ENCODE results near the gene MAP3K15.

The MAP3K15 gene, protein sequence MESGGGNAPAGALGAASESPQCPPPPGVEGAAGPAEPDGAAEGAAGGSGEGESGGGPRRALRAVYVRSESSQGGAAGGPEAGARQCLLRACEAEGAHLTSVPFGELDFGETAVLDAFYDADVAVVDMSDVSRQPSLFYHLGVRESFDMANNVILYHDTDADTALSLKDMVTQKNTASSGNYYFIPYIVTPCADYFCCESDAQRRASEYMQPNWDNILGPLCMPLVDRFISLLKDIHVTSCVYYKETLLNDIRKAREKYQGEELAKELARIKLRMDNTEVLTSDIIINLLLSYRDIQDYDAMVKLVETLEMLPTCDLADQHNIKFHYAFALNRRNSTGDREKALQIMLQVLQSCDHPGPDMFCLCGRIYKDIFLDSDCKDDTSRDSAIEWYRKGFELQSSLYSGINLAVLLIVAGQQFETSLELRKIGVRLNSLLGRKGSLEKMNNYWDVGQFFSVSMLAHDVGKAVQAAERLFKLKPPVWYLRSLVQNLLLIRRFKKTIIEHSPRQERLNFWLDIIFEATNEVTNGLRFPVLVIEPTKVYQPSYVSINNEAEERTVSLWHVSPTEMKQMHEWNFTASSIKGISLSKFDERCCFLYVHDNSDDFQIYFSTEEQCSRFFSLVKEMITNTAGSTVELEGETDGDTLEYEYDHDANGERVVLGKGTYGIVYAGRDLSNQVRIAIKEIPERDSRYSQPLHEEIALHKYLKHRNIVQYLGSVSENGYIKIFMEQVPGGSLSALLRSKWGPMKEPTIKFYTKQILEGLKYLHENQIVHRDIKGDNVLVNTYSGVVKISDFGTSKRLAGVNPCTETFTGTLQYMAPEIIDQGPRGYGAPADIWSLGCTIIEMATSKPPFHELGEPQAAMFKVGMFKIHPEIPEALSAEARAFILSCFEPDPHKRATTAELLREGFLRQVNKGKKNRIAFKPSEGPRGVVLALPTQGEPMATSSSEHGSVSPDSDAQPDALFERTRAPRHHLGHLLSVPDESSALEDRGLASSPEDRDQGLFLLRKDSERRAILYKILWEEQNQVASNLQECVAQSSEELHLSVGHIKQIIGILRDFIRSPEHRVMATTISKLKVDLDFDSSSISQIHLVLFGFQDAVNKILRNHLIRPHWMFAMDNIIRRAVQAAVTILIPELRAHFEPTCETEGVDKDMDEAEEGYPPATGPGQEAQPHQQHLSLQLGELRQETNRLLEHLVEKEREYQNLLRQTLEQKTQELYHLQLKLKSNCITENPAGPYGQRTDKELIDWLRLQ (N-terminal part only)

DNA sequence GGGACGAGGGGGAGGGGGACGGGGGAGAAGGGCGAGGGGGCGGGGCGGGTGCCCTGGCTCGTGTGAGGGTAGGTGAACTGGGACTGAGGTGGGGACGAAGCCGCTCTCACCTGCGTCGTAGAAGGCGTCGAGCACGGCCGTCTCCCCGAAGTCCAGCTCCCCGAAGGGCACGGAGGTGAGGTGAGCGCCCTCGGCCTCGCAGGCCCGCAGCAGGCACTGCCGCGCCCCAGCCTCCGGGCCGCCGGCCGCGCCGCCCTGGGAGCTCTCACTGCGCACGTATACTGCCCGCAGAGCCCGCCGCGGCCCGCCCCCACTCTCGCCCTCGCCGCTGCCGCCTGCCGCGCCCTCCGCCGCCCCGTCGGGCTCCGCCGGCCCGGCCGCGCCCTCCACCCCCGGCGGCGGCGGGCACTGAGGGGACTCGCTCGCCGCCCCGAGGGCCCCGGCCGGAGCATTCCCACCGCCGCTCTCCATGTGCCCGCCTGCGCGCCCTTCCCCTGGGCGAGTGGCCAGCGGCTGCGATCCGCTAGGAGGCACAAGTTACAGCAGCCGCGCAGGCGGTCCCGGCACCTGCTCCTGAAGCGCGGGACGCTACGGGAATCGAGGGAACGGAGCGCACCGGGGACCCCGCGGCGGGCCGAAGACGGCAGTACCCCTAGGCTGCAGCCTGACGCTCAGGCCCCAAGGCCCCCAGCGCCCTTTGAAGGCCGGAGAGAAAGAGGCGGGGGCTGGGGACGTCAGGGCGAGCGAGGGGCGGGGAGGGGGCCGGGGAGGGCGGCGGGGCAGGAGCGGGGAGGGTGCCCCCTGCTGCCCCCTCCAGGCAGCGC is at the start of gene MAP3K15:
Gene MAP3K15, minus strand, starts transcription at position 718 of the 824 bp plus-strand sequence. Its CDS starts 247 bp downstream, at position 471.
- DNase-seq, result no peak

GRCh38 chrX:19564606-19565005 is 49.3 kb upstream of the MAP3K15 start:
- DNase-seq, result no peak

DNA sequence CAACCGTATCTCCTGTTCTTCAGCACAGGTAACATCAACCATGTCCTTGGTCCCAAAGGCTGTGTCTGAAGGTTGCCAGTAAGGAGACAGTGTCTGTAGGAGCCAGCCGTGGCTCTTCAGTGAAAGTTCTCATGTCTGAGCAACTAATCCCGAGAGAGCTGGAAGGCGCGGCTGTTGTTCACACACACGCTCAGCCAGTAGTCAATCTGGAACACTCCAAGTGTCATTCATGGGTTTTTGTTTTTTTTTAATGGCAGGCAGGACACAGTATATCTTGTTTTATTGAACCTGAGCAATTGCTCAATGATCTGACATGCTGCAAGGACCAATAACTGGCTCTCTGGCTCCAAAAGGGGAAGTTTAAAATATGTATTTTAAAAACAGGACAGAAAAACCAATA is 48.4 kb upstream of the MAP3K15 start:
- DNase-seq, result no peak

GRCh38 chrX:19563327-19563726 is 48.0 kb upstream of the MAP3K15 start:
- no peak for DNase-seq

DNA sequence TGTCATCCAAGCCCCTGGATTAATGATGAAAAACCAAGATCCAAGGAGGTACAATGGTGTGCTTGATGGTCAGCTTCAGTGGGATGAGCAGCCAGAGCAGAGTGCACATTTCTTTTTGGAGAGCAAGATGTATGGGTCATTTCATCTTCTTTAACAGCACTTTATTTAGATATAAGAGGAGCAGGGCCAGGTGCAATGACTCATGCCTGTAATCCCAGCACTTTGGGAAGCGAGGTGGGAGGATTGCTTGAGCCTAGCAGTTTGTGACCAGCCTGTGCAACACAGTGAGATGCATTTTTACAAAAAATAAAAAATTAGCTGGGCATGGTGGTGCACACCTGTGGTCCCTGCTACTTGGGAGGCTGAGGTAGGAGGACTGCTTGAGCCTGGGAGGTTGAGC is 45.3 kb upstream of the MAP3K15 start:
- DNase-seq, result no peak

DNA sequence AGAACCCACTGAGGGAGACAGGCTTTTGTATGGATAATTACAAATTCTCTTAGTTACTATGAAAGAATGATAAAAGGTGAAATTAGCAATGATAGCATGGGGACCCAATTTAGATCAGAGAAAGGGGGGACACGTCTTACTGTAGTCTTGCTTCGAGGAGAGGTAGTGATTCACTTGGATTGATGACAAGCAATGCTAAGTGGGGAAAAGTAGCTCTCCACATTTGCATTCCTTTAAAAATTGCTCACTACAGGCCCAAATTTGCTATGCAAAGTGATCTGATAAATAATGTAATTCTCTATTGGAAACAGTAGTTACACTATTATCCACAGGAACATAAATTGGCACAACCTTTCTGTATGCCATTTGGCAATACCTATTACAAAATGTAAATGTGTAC is 42.5 kb upstream of the MAP3K15 start:
- DNase-seq, result no peak

- no peak for DNase-seq
Measured at GRCh38 chrX:19556202-19556601, 40.9 kb upstream of the MAP3K15 start.

GRCh38 chrX:19555683-19556082 is 40.4 kb upstream of the MAP3K15 start:
- no peak for DNase-seq

- no peak for DNase-seq
Measured at GRCh38 chrX:19555236-19555635, 39.9 kb upstream of the MAP3K15 start.

DNA sequence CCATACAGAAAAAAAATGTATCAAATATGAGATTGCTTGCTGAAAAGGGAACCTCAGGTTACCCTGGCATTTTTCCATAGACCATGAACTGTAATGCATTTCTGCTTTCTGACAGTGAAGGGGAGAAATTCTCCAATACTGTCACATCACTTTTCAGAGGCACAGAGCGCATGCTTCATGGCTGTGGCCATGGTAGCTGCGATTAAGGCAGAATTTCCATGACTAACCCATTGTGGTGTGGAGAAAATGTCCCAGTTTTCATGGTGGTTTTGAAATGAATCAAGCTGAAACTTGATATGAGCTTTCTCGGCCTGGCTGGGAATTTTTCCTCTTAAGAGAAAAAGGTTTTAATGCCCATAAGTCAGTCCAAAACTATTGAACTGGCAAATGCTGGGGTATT is 39.5 kb upstream of the MAP3K15 start:
- no peak for DNase-seq

GRCh38 chrX:19552793-19553192 is 37.5 kb upstream of the MAP3K15 start:
- DNase-seq, result no peak

GRCh38 chrX:19549838-19550237 is 34.5 kb upstream of the MAP3K15 start:
- DNase-seq, result no peak

DNA sequence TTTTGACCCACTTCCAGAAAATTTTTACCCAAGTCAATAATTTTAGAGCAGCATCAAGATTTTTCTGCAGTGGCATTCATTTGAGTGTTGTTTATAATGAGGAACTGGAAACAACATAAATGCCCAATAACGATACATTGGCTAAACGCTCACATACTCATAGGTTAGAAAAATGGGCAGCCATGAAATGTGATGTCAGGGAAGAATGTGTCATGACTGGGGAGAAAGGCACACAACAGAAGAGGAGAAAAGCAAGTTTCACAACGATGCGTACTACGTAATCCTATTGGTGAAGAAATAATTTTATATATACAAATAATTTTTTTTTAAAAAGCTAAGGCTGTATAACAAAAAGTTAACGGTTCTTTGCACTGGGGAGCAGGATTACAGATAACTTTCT is 33.6 kb upstream of the MAP3K15 start:
- no peak for DNase-seq

- no peak for DNase-seq
Measured at GRCh38 chrX:19548279-19548678, 33.0 kb upstream of the MAP3K15 start.

DNA sequence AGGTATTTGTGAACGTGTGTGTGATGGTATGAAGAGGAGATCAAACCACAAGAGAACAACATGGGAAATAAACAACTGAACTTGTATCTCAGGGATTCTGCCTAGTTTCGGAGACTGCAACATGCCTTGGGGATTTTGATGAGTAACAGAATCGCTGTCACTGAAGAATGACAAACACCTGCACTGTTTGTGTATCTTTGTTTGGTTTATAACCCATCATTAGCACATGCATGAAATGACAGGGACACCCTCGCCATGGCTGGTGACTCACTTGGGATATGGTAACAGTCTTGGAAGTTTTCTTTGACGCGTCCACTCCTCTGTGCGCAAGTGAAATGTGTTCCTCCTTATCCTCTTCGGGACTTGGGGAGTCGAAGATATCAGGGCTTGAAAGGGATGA is 30.3 kb upstream of the MAP3K15 start:
- no peak for DNase-seq

- peak; percentile 17 for DNase-seq
Measured at GRCh38 chrX:19544693-19545305, 29.5 kb upstream of the MAP3K15 start.

DNA sequence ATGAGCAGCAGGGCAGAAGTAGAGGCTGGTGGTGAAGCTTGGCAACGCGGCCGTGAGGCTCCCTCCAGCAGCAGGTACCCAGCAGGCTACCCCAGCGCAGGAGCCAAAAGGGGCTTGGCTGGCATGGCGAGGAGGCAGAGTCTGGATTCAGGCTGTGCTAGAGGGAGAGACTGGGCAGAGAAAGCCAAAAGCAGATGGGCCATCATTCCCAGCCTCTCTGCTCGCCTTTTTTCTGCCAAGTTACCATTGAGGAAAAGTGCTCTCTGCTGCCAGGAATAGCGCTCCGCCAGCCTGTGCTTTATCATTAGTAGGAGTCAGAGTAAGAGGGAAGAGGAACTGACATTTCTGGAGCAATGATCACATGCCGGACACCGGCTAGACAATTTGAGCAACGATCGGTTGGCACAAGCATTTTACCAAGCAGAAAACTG is 28.7 kb upstream of the MAP3K15 start:
- DNase-seq, result no peak

DNA sequence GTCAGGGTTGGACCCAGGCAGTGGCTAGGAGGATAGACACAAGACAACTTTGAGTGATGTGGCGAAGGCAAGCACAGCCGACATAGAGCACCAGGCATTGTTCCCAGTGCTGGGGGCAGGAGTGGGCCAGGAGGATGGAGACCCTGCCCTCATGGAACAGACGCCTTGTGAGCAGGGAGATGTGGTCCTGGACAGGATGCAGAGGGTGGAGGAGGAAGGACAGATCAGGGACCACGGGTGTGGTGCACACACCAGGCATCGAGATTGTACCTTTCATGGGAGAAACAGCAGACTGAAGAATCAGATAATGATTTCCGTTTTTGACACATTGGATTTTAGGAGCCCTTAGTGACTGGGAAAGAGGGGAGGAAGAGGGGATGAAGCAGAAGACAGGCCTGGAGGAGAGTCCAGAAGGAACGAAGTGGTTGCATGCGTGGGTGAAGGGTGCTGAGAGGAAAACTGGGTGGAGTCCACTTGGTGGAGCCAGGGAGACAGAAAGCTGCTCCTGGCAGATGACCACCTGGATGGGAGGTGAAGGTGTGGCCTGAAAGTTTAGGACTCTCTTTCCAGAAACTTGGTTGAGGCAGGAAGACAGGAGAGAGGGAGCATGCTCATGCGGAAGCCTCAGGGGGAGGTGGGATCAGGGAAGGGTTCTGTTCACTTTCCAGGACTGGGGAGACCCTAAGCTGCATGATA is 27.9 kb upstream of the MAP3K15 start:
- no peak for DNase-seq

GRCh38 chrX:19541931-19542330 is 26.6 kb upstream of the MAP3K15 start:
- DNase-seq, result no peak

DNA sequence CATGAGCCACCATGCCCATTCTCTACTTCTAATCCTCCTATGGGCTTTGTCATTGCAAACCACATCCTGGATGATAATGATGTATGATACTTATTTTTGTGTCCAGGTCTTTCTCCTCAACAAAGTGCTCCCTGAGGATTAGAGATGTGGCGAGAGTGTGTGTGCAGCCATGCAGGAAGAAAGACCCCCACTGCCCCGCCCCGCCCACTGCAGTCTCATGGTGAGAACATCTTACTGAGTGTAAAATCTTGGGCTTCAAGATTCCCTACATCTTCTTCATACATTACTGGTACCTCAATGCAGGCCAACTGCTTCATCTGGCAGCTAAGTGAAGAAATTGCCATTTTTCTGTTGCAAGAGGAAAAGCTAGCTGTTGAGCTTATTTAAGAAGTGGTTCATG is 25.9 kb upstream of the MAP3K15 start:
- no peak for DNase-seq

DNA sequence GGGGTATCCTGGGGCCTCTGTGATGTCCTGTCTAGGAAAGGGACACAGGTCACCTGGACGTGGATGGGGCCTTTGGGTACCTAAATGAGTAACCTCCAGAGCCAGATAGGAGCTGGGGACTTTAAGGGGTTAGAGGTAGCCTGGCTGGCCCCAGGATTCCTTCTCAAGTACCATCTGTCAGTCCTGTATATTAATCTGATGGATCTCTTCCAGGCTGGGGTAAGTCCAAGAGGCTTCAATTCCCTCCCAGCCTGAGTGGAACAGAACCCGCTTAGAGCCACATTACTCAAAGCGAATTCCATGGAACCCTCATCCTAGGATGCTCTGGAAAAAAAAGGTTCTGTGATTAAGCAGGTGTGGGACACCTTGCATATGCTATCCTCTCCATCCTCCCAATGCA is 24.8 kb upstream of the MAP3K15 start:
- DNase-seq, result no peak

Measured in NCI-H748 treated with DMSO at 0.1 percent for 48 hours (cell line).